Endodermal cell (in vitro differentiated cells): Measurements from ENCODE around the gene ATP2B2. TPM values are rescaled to one million over a fixed set of nuclear protein-coding genes. Genes with fewer than 3 reads are reported as not detected.

Source experiments
- DNase-seq: peaks from one replicate; pipeline ENCODE4 v3.0.0-alpha.2; 2017
- H3K27ac ChIP-seq: 2 replicates; pipeline ENCODE4 v1.5.1; 2013; ENCODE audit warnings: mild to moderate bottlenecking, low read depth, low read length, moderate library complexity
- H3K27me3 ChIP-seq: 2 replicates; pipeline ENCODE4 v1.6.1; 2013; ENCODE audit warnings: mild to moderate bottlenecking, low read length, moderate library complexity; ENCODE audit not compliant: insufficient read depth, control insufficient read depth, poor library complexity, severe bottlenecking
- H3K36me3 ChIP-seq: 2 replicates; pipeline ENCODE4 v1.7.0; 2013; ENCODE audit warnings: mild to moderate bottlenecking, low read length, moderate library complexity; ENCODE audit not compliant: control insufficient read depth, insufficient read depth
- H3K4me1 ChIP-seq: one replicate; pipeline ENCODE4 v1.7.0; 2013; ENCODE audit warnings: low read length; ENCODE audit not compliant: control insufficient read depth, insufficient read depth
- H3K4me3 ChIP-seq: 2 replicates; pipeline ENCODE4 v1.5.1; 2013; ENCODE audit warnings: mild to moderate bottlenecking, low read length, moderate library complexity
- H3K9ac ChIP-seq: 2 replicates; pipeline ENCODE4 v1.6.1; 2013; ENCODE audit warnings: mild to moderate bottlenecking, low read length, moderate library complexity; ENCODE audit not compliant: poor library complexity, severe bottlenecking; ENCODE audit errors: extremely low read depth
- H3K9me3 ChIP-seq: 2 replicates; pipeline ENCODE4 v1.6.1; 2013; ENCODE audit warnings: mild to moderate bottlenecking, low read length, moderate library complexity; ENCODE audit not compliant: control insufficient read depth
- H3K27ac Mint-ChIP-seq: 2 replicates; pipeline ENCODE4 v1.8.0; 2020; ENCODE audit warnings: mixed read lengths
- H3K27me3 Mint-ChIP-seq: 2 replicates; pipeline ENCODE4 v1.8.0; 2021; ENCODE audit warnings: mild to moderate bottlenecking, mixed read lengths; ENCODE audit not compliant: insufficient read depth
- H3K36me3 Mint-ChIP-seq: 2 replicates; pipeline ENCODE4 v1.8.0; 2020; ENCODE audit warnings: low read depth, mixed read lengths
- H3K4me1 Mint-ChIP-seq: 2 replicates; pipeline ENCODE4 v1.8.0; 2020; ENCODE audit warnings: mixed read lengths
- H3K4me3 Mint-ChIP-seq: 2 replicates; pipeline ENCODE4 v1.8.0; 2020; ENCODE audit warnings: mild to moderate bottlenecking, moderate library complexity, mixed read lengths
- H3K9me3 Mint-ChIP-seq: 2 replicates; pipeline ENCODE4 v1.8.0; 2020; ENCODE audit warnings: mild to moderate bottlenecking, mixed read lengths
- WGBS, 2 experiments: methylation state at CpG; one replicate each; pipeline versions ENCODE4 v1.1.5 to v1.1.7; 2013; ENCODE audit warnings: missing lambda C conversion rate in 2 of 2, mixed read lengths in 1 of 2; ENCODE audit not compliant: insufficient coverage in 1 of 2, insufficient read length in 1 of 2; 5-methylcytosine and 5-hydroxymethylcytosine counted together
- total RNA-seq, 2 donors: library from RNA; stranded (reverse); fragmentation: NEBNext Ultra II Directional in 1 of 2; extraction: Animal tissue kit (Norgen Biotek cat#: 25700) in 1 of 2; gene quantifications; 2 replicates in 1 of 2; 3 replicates in 1 of 2; pipeline ENCODE4 v1.2.1, GENCODE V29; 2021
- TF ChIP-seq, protein P1 (sequence below): fragments of 200-600 bp; sonication (generic); conservative IDR thresholded peaks from 2 replicates; pipeline ENCODE4 v1.5.0; 2021; ENCODE audit warnings: antibody characterized with exemption, mild to moderate bottlenecking

The ATP2B2 gene
- total RNA-seq, 2 donors from 2014 or later = 0.09 TPM; not detected in 1

DNA sequence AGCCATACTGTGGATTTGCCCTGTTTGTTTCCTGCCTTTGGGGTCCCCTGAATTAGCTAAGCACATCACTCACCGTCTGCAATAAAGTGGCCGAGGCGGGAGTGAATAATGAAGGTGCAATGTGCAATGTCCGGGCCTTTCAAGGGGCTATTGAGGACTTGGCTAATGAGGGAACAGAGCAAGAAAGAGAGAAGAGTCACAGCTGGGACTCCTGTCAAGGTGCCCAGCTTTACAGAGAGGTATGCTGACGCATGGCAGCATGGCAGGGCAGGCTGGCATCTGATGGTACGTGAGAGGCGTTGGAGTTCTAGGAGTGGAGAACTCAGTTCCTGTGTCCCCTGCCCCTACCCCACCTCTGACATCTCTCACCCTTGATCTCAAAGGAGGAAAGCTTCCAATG is 13.8 kb upstream of the ATP2B2 start:
- Histone ChIP-seq H3K27ac (no peak overlapping the region), H3K9me3 (no peaks in the 10 kb centered on the region), H3K9ac (no peak overlapping the region), H3K27me3 (no peaks in the 10 kb centered on the region), H3K36me3 (no peaks in the 10 kb centered on the region), H3K4me3 (no peak overlapping the region), H3K4me1 (no peaks in the 10 kb centered on the region)
- WGBS, 2 experiments = 89 to 100% methylated on average over 1 to 7 of the region's 7 CpGs
- Mint-ChIP-seq H3K4me1 (no peaks in the 10 kb centered on the region), H3K27ac (no peak overlapping the region), H3K9me3 (no peaks in the 10 kb centered on the region), H3K27me3 (peaks cover 1% of the 10 kb centered on the region), H3K36me3 (no peaks in the 10 kb centered on the region), H3K4me3 (no peak overlapping the region)
- DNase-seq = peak; percentile 31
- TF ChIP-seq, protein P1, sequence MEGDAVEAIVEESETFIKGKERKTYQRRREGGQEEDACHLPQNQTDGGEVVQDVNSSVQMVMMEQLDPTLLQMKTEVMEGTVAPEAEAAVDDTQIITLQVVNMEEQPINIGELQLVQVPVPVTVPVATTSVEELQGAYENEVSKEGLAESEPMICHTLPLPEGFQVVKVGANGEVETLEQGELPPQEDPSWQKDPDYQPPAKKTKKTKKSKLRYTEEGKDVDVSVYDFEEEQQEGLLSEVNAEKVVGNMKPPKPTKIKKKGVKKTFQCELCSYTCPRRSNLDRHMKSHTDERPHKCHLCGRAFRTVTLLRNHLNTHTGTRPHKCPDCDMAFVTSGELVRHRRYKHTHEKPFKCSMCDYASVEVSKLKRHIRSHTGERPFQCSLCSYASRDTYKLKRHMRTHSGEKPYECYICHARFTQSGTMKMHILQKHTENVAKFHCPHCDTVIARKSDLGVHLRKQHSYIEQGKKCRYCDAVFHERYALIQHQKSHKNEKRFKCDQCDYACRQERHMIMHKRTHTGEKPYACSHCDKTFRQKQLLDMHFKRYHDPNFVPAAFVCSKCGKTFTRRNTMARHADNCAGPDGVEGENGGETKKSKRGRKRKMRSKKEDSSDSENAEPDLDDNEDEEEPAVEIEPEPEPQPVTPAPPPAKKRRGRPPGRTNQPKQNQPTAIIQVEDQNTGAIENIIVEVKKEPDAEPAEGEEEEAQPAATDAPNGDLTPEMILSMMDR = no peak

DNA sequence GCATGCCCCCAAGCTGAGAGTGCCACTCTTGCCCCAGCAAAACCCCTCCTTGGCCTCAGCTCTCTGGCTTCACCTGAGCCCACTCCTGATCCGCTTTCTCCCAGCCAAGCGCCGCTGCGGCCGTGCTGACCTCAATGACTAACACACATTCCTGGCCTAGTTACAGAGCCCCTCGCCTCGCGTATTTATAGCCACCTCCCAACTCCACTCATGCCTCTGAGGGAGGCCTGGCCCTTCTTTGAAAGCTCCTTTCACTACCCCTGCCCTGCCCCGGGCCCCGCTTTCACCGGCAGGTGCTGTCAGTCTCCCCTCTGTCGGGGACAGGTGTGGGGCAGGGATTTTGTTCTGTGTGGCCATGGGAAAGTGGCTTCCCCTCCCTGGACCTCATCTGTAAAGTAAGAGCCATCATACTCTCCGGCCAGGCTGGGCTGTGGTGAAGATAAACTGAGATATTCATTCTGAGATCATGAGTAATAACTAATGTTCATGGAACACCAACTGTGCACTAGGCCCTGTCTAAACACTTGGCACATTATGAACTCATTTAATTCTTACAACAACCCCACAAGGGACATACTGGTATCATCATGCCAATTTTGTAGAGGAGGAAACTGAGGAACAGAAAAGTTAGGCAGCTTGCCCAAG is 13.2 kb upstream of the ATP2B2 start:
- no peak overlapping the region for H3K9ac ChIP-seq
- TF ChIP-seq, protein P1 = no peak
- WGBS, 2 experiments = 82 to 88% methylated on average over 9 to 13 of the region's 13 CpGs
- H3K9me3 Mint-ChIP-seq = no peaks in the 10 kb centered on the region
- no peak overlapping the region for H3K27ac ChIP-seq
- H3K4me1 ChIP-seq = no peaks in the 10 kb centered on the region
- H3K4me3 Mint-ChIP-seq = no peak overlapping the region
- peak; percentile 53 for DNase-seq
- H3K4me3 ChIP-seq = no peak overlapping the region
- no peaks in the 10 kb centered on the region for H3K4me1 Mint-ChIP-seq
- H3K36me3 Mint-ChIP-seq = no peaks in the 10 kb centered on the region
- H3K9me3 ChIP-seq = no peaks in the 10 kb centered on the region
- peaks cover 1% of the 10 kb centered on the region for H3K27me3 Mint-ChIP-seq
- H3K36me3 ChIP-seq = no peaks in the 10 kb centered on the region
- peak overlapping the region; percentile 46 for H3K27ac Mint-ChIP-seq
- no peaks in the 10 kb centered on the region for H3K27me3 ChIP-seq

DNA sequence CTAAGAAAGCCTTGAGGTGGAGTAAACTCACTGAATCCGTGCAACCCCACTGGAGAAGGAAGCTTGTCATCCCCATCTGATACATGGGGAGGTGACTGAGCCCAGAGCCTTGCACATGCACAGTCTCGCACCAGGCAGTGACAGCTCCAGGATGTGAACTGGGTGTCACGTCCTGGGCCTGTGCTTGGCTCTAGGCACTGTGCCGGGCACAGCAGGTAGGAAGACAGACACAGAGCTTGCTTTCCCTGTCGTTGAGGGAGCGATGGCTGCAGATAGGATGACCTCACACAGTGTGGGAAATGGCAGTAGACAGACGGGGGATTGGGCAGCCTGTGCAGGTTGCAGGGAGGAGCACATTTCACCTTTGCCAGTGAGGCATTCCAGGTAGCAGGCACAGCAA is 12.2 kb upstream of the ATP2B2 start:
- no peaks in the 10 kb centered on the region for H3K36me3 Mint-ChIP-seq
- Histone ChIP-seq H3K27me3 (no peaks in the 10 kb centered on the region), H3K4me1 (no peaks in the 10 kb centered on the region), H3K36me3 (no peaks in the 10 kb centered on the region), H3K27ac (no peak overlapping the region), H3K9me3 (no peaks in the 10 kb centered on the region), H3K4me3 (no peak overlapping the region), H3K9ac (no peak overlapping the region)
- TF ChIP-seq, protein P1 = no peak
- no peaks in the 10 kb centered on the region for H3K9me3 Mint-ChIP-seq
- no peak overlapping the region for H3K27ac Mint-ChIP-seq
- peaks cover 1% of the 10 kb centered on the region for H3K27me3 Mint-ChIP-seq
- DNase-seq = peak; percentile 43
- no peak overlapping the region for H3K4me3 Mint-ChIP-seq
- no peaks in the 10 kb centered on the region for H3K4me1 Mint-ChIP-seq
- WGBS, 2 experiments = 76 to 81% methylated on average over 3 to 7 of the region's 7 CpGs
